OCI-LY3 (cell line): ENCODE data around the gene ARHGAP8.

Experiments
- CTCF ChIP-seq: fragments of 200-600, 300-600 bp; sonication (generic); IDR thresholded peaks from 2 replicates; pipeline ENCODE4 v1.5.1; 2014; ENCODE audit warnings: antibody characterized with exemption, low read length, low read depth
- EZH2phosphoT487 ChIP-seq: fragments of 200-600 bp; shearing (Covaris generic); IDR thresholded peaks from 2 replicates; pipeline ENCODE4 v1.6.1; 2018; ENCODE audit warnings: antibody characterized with exemption, mixed run types, low read depth

- no peak for TF ChIP-seq CTCF
- no peak for TF ChIP-seq EZH2phosphoT487
Measured at GRCh38 chr22:44765571-44766285, 13.4 kb downstream of the ARHGAP8 start.
